ENCODE measurements around the gene SMNDC1.
"Not testable (repeated sequence)": the region's sequence is repeated elsewhere in the genome, so short reads cannot be mapped to it uniquely, and the experiment has no call there.

The SMNDC1 gene

GRCh38 chr10:110304780-110305421 is at the start of gene SMNDC1:
SMNDC1 (minus strand) TSS chr10:110304920; CDS start chr10:110303587, 1,333 bp downstream.
- in situ Hi-C loops (cut with MboI; ENCODE audit: low sequenced_read_pairs) = no loop called here

GRCh38 chr10:110354322-110354766 is 49.6 kb upstream of the SMNDC1 start:
- in situ Hi-C loops (cut with MboI; ENCODE audit: low sequenced_read_pairs) = no loop called here

- in situ Hi-C loops (cut with MboI; ENCODE audit: low sequenced_read_pairs) = no loop called here
Observed at GRCh38 chr10:110353244-110354119, 48.8 kb upstream of the SMNDC1 start.

GRCh38 chr10:110352930-110353243 is 48.2 kb upstream of the SMNDC1 start:
- in situ Hi-C loops (cut with MboI; ENCODE audit: low sequenced_read_pairs) = no loop called here

- in situ Hi-C loops (cut with MboI; ENCODE audit: low sequenced_read_pairs) = no loop called here
Observed at GRCh38 chr10:110350812-110351211, 46.1 kb upstream of the SMNDC1 start.

GRCh38 chr10:110349831-110350230 is 45.1 kb upstream of the SMNDC1 start:
- in situ Hi-C loops (cut with MboI; ENCODE audit: low sequenced_read_pairs) = no loop called here

- in situ Hi-C loops (cut with MboI; ENCODE audit: low sequenced_read_pairs) = no loop called here
Observed at GRCh38 chr10:110349386-110349785, 44.7 kb upstream of the SMNDC1 start.

- in situ Hi-C loops (cut with MboI; ENCODE audit: low sequenced_read_pairs) = no loop called here
Observed at GRCh38 chr10:110348336-110348735, 43.6 kb upstream of the SMNDC1 start.

GRCh38 chr10:110346914-110347313 is 42.2 kb upstream of the SMNDC1 start:
- in situ Hi-C loops (cut with MboI; ENCODE audit: low sequenced_read_pairs) = no loop called here

- in situ Hi-C loops (cut with MboI; ENCODE audit: low sequenced_read_pairs) = no loop called here
Observed at GRCh38 chr10:110345286-110345685, 40.6 kb upstream of the SMNDC1 start.

GRCh38 chr10:110344622-110345021 is 39.9 kb upstream of the SMNDC1 start:
- in situ Hi-C loops (cut with MboI; ENCODE audit: low sequenced_read_pairs) = no loop called here

- in situ Hi-C loops (cut with MboI; ENCODE audit: low sequenced_read_pairs) = no loop called here
Observed at GRCh38 chr10:110343947-110344346, 39.2 kb upstream of the SMNDC1 start.

- in situ Hi-C loops (cut with MboI; ENCODE audit: low sequenced_read_pairs) = no loop called here
Observed at GRCh38 chr10:110340816-110341215, 36.1 kb upstream of the SMNDC1 start.

- in situ Hi-C loops (cut with MboI; ENCODE audit: low sequenced_read_pairs) = no loop called here
Observed at GRCh38 chr10:110340122-110340521, 35.4 kb upstream of the SMNDC1 start.

- in situ Hi-C loops (cut with MboI; ENCODE audit: low sequenced_read_pairs) = no loop called here
Observed at GRCh38 chr10:110337906-110338305, 33.2 kb upstream of the SMNDC1 start.

- in situ Hi-C loops (cut with MboI; ENCODE audit: low sequenced_read_pairs) = no loop called here
Observed at GRCh38 chr10:110337401-110337800, 32.7 kb upstream of the SMNDC1 start.

GRCh38 chr10:110336111-110336721 is 31.5 kb upstream of the SMNDC1 start:
- in situ Hi-C loops (cut with MboI; ENCODE audit: low sequenced_read_pairs) = no loop called here

- in situ Hi-C loops (cut with MboI; ENCODE audit: low sequenced_read_pairs) = no loop called here
Observed at GRCh38 chr10:110335314-110336064, 30.8 kb upstream of the SMNDC1 start.

GRCh38 chr10:110334061-110334656 is 29.4 kb upstream of the SMNDC1 start:
- in situ Hi-C loops (cut with MboI; ENCODE audit: low sequenced_read_pairs) = no loop called here

- in situ Hi-C loops (cut with MboI; ENCODE audit: low sequenced_read_pairs) = not testable (repeated sequence)
Observed at GRCh38 chr10:110331226-110331795, 26.6 kb upstream of the SMNDC1 start.
